Psoas muscle (tissue), 8 donors: ENCODE data around the gene RPS21. TPM values are rescaled to one million over a fixed set of nuclear protein-coding genes. Genes with fewer than 3 reads are reported as not detected.

Experiments used
- ATAC-seq, 4 donors: fragments of 200-7000 bp; cut with Tn5 transposase; one replicate each; pipeline ENCODE4 v1.9.1; 2020; ENCODE audit warnings: moderate library complexity in 3 of 4, mild to moderate bottlenecking in 2 of 4
- DNase-seq, 2 donors: peaks; one replicate each; pipeline ENCODE4 v3.0.0-alpha.2; 2020
- H3K27ac ChIP-seq: fragments of 200-600 bp; one replicate; pipeline ENCODE4 v1.8.0; 2022
- H3K27me3 ChIP-seq, 3 donors: fragments of 200-600 bp in 1 of 3; one replicate each; pipeline versions ENCODE4 v1.6.1 to v1.8.0; 2013 to 2022; ENCODE audit warnings: low read length in 2 of 3, mild to moderate bottlenecking in 2 of 3, moderate library complexity in 1 of 3; ENCODE audit not compliant: insufficient read depth in 3 of 3
- H3K36me3 ChIP-seq, 2 donors: fragments of 200-600 bp in 1 of 2; one replicate each; pipeline versions ENCODE4 v1.6.1 to v1.8.0; 2013 to 2022; ENCODE audit warnings: low read depth in 1 of 2, mild to moderate bottlenecking in 1 of 2, moderate library complexity in 1 of 2; ENCODE audit not compliant: insufficient read depth in 1 of 2
- H3K4me1 ChIP-seq: fragments of 200-600 bp; one replicate; pipeline ENCODE4 v1.8.0; 2022
- H3K4me3 ChIP-seq: fragments of 200-600 bp; one replicate; pipeline ENCODE4 v1.8.0; 2022; ENCODE audit warnings: mild to moderate bottlenecking
- H3K9me3 ChIP-seq: fragments of 200-600 bp; one replicate; pipeline ENCODE4 v1.8.0; 2022
- CTCF ChIP-seq: fragments of 200-600 bp; IDR thresholded peaks from one replicate; pipeline ENCODE4 v1.8.0; 2022; ENCODE audit warnings: antibody characterized with exemption
- WGBS, 3 donors: extraction: QIAGEN DNeasy Blood & Tissue Kit; methylation state at CpG; one replicate each; pipeline versions ENCODE4 v1.1.6 to v1.1.7; 2013; 5-methylcytosine and 5-hydroxymethylcytosine counted together
- intact Hi-C, 2 donors: fragments of 100-400 bp; cut with DNase I; formaldehyde crosslinking; loops; one replicate each; pipeline versions ENCODE4 v1.11.0 to v1.14.2; 2022
- polyA plus RNA-seq, 3 donors: library from polyadenylated mRNA; stranded (reverse); fragments of 200-250 nt; gene quantifications; one replicate each; pipeline ENCODE4 v1.2.3, GENCODE V29; 2013
- total RNA-seq, 4 donors: library from RNA; stranded (reverse); fragmentation: NEBNext Ultra II Directional in 2 of 4; extraction: Animal tissue kit (Norgen Biotek cat#: 25700) in 2 of 4; gene quantifications; one replicate each; pipeline versions ENCODE4 v1.2.1 to v1.2.4, GENCODE V29; 2021 to 2023
- donor health status: healthy with polysubstance abuse.
- donor health status: DM: no; HTN: no; CAD: no; lungs with moderate emphysema.
- donor health status: Bipolar disorder and iron deficiency.
- donor health status: healthy.
- donor health status: DM: yes; HTN: yes; CAD: no.
- donor health status: DM: no; HTN: no; CAD: no.
- donor health status: DM: no; HTN: no; CAD: no.
- donor health status: DM: yes; HTN: yes; CAD: no.

RPS21 gene
- total and polyA plus RNA-seq, 7 donors: 602 to 5,162 (median 1,206) TPM

GRCh38 chr20:62387219-62387913 is 463 bp downstream of the RPS21 start:
- 3% methylated on average over 38 to 47 of the region's 47 CpGs for WGBS, 3 donors
- DNase-seq: no peak
- Histone ChIP-seq H3K9me3 (no peaks in the 10 kb centered on the region), H3K27me3 (no peaks in the 10 kb centered on the region), H3K4me1 (peaks cover 25% of the 10 kb centered on the region), H3K4me3 (peak overlapping the region; percentile 88), H3K27ac (peak overlapping the region; percentile 96), H3K36me3 (peaks cover 0 to 51% of the 10 kb centered on the region in 2 donors)
- no peak for ATAC-seq
- intact Hi-C loops: loop anchor here (10.0 kb wide), 2 partner anchors 203 to 417 kb away; partner anchors contain the start of genes MTG2 (in 2 of the 2) and OGFR (in 1 of the 2)
- no peak for TF ChIP-seq CTCF

- Histone ChIP-seq H3K36me3 (peaks cover 0 to 58% of the 10 kb centered on the region in 2 donors), H3K27ac (peak overlapping the region; percentile 96), H3K9me3 (no peaks in the 10 kb centered on the region), H3K27me3 (no peaks in the 10 kb centered on the region), H3K4me1 (peaks cover 22% of the 10 kb centered on the region), H3K4me3 (peak overlapping the region; percentile 88)
- intact Hi-C loops: loop anchor here (10.0 kb wide), 2 partner anchors 203 to 417 kb away; partner anchors contain the start of genes MTG2 (in 2 of the 2) and OGFR (in 1 of the 2)
- WGBS, 3 donors: 54 to 60% (median 58%) methylated on average over 20 of the region's 20 CpGs
- no peak for DNase-seq
- TF ChIP-seq CTCF: no peak
- ATAC-seq: no peak
Observed at GRCh38 chr20:62387933-62388635, 1.2 kb downstream of the RPS21 start.

- DNase-seq: no peak
- Histone ChIP-seq H3K4me1 (peaks cover 22% of the 10 kb centered on the region), H3K9me3 (no peaks in the 10 kb centered on the region), H3K36me3 (peaks cover 0 to 62% of the 10 kb centered on the region in 2 donors), H3K27me3 (no peaks in the 10 kb centered on the region), H3K27ac (no peak overlapping the region), H3K4me3 (no peak overlapping the region)
- intact Hi-C loops: loop anchor here (10.0 kb wide), 2 partner anchors 204 to 416 kb away; partner anchors contain the start of genes MTG2 (in 2 of the 2) and OGFR (in 1 of the 2)
- WGBS, 3 donors: 79 to 82% (median 81%) methylated on average over 11 of the region's 11 CpGs
- TF ChIP-seq CTCF: no peak
- ATAC-seq: no peak
Observed at GRCh38 chr20:62388839-62389600, 2.1 kb downstream of the RPS21 start.

GRCh38 chr20:62389601-62390087 is 2.7 kb downstream of the RPS21 start:
- ATAC-seq (no peak), DNase-seq (no peak)
- Histone ChIP-seq H3K4me1 (peaks cover 21% of the 10 kb centered on the region), H3K36me3 (peaks cover 0 to 63% of the 10 kb centered on the region in 2 donors), H3K4me3 (no peak overlapping the region), H3K27me3 (no peaks in the 10 kb centered on the region), H3K9me3 (no peaks in the 10 kb centered on the region), H3K27ac (no peak overlapping the region)
- TF ChIP-seq CTCF: no peak
- intact Hi-C loops: loop anchor here (10.0 kb wide), 2 partner anchors 205 to 415 kb away; partner anchors contain the start of genes MTG2 (in 2 of the 2) and OGFR (in 1 of the 2)
- WGBS, 3 donors: 66 to 75% (median 74%) methylated on average over 5 of the region's 5 CpGs
